HG02884 (cell line): ENCODE data around the gene PLP2.
A peak's percentile ranks its signal among the peaks of the same experiment; 100 is the strongest.

ENCODE experiments used
- ATAC-seq: cut with Tn5 transposase; IDR thresholded peaks from one replicate; pipeline ENCODE4 v1.9.1; 2021; ENCODE audit warnings: mild to moderate bottlenecking, moderate library complexity; ENCODE audit not compliant: unreplicated experiment

The PLP2 gene

DNA sequence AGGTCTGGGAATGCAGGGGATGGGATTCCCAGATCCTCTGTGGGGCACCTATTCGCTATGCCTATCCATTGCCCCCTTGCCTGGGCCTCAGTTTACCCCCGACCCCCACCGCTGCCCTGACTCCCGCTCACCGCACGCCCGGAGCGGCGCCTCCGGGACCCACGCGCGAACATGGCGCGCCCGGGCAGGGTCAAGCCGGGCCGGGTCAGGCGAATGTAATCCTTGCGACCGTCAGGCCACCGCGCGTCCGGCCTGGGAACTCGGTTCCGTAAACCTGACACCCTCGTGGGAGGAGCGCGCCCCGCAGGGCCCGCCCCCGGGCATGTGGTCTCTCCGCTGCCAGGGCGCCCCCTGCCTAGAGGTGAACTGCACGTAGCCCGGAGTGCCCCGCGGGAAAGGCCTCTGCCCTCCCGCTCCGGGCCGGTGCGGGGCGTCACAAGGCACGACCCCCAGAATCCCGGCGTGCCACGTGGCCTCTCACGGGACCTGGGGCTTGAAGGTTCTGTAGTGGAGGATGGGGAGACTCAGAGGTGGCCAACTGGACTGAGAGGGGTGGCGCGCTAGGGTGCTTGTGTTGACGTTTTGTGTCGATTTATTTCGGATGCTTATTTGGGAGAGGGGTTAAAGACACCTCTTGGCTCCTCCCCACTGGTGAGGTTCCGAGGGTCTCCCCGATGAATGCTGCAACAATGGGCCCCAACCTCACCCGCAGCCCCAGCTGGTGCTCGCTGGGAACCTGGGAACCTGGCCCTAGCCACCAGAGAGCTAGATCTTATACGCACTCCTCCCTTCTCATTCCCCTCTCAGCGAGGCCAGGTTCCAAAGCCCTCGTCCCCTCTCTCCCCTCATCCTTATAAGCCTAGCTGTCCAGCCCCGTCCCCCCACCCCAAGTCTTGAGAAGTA, 14.7 kb downstream of the PLP2 start, which contains the start of gene PRICKLE3:
Gene PRICKLE3 (minus strand): TSS at position 249 of the 903 bp plus-strand sequence. CDS start 76 bp downstream, at position 173.
- no peak for ATAC-seq

- no peak for ATAC-seq
These were observed 15.3 kb downstream of the PLP2 start for GRCh38 chrX:49187028-49187394.

- ATAC-seq, result no peak
These were observed 15.8 kb downstream of the PLP2 start for GRCh38 chrX:49187526-49187925.

DNA sequence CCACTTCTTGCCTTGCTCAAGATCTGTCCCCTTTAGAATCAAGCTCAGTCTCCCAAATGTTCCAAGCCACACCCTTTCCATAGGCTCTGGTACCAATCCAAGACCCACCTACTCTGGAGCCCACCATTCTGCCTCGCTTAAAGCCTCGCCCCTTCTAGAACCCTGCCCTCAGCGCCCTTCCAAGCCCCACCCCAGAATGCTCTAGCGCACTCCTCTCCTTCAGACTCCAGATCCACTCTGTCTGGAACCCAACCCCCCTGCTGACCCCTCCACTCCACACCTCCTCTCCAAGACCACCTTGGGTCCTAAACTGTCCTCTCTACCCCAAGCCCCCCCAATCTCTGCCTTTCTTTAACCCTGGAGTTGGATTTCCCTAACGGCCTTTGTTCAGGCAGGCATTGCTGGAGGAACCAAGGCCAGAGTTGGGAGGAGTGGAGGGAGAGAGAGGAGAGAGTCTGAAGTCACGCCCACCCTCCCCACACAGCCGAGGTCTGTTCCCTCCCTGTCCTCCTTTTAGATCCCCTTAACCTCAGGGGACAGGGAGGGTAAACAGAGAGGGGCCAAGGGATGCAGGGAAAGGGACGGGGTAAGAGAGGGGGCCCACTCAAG, 16.9 kb downstream of the PLP2 start:
- no peak for ATAC-seq

DNA sequence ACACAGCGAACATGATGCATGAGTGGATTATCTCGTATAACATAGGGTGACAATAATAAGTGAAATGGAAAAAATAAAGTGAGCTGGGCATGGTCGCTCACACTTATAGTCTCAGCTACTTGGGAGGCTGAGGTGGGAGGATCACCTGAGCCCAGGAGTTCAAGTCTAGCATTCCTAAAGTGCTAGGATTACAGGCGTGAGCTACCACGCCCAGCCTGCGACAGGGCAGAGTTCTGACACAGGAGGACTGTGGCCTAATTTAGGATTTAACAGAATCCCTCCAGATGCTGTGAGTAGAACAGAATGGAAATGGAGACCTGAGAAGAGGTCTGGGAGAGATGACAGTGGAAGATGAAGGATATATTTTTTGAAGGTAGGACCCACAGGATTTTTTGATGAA, 17.9 kb downstream of the PLP2 start:
- ATAC-seq, result no peak

GRCh38 chrX:49190821-49191573, 19.3 kb downstream of the PLP2 start:
- peak; percentile 90 for ATAC-seq

- ATAC-seq, result peak; percentile 4
These were observed 19.9 kb downstream of the PLP2 start for GRCh38 chrX:49191574-49192011.

- ATAC-seq, result no peak
These were observed 21.1 kb downstream of the PLP2 start for GRCh38 chrX:49192722-49193328.

DNA sequence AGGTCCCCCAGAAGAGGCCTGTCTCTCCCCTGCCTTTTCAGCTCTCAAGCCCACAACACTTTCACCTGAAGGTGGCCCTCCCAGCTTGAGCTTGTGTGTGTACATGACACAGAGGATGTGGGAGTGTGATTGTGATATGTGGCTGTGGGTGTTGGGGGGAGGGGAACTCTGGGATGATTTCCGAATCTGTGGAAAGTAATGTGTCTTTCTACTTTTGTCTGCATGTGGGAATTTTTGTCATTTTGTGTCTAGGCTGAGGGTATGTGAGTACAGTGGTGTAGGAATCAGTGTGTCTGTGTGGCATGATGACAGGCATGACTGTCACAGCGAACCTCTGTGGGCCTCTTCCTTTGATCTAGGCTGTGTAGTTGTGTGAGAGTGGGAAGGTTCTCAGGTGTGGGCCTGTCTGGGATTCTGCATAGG, 21.9 kb downstream of the PLP2 start:
- no peak for ATAC-seq

DNA sequence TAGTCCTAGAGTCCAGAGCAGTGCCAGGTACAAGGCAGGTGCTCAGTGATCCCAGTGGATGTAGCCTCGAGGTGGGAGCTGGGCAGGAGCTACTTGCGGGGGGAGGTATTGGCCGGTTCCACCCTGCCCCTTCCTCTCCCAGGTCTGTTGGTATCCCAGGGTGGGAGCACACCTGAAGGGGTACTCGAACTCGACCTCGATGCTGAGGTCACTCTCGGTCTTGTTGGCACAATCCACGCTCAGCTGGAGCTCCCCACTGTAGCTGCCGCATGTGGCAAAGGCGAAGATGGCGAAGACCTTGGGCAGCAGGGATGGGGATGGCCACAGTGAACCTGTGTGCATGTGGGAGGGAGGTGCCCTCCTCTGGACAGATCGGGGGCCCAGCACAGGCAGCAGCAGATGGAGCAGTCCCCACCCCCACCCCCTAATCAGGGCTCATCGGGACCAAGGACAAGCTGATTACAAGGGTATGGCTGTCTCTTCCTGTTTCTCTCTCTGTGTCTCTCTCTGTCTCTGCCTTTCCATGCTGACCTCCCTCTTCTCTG, 25.9 kb downstream of the PLP2 start:
- ATAC-seq, result no peak

GRCh38 chrX:49198540-49199314, 27.0 kb downstream of the PLP2 start:
- ATAC-seq, result no peak

GRCh38 chrX:49199315-49199595, 27.6 kb downstream of the PLP2 start:
- ATAC-seq, result no peak

DNA sequence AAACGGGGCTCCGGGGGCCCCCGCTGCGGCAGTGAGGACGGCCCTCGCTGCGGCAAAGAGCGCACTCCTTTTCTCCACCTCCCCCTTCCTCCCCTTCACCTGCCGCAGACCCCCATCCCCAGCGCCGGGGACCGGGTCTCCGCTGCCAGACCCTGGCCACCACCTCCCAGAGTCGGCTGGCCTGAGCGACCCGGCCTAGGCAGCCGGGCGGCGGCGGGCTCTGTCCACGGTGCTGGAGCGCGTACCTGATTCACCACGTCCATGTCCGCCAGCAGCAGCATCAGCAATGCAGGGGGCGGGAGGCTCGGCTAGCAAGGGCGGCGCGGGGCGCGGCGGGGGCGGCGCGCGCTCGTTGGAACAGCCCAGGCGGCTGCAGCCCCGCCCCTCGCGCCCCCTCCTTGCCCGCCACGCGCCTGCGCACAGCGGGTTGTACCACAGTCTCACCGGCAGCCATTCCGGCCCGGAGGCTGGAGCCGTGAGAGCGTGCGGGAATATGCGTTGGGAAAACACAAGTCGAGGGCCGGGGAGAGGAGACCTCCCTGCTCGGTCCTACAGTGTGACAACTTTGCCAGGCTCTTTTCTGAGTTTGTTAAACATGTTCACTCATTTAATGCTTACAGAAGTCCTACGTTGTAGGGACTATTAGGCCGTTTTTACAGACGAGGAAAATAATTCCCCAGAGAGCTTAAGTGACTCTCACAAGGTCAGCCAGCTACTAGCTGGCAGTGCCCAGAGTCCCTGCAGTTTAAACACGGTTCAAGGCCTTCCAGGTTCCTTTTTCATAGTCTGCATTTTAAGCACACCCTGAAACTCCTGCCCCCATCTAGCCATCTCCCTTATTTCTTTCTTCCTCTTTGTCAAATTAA, 28.4 kb downstream of the PLP2 start, which contains the start of gene SYP:
Gene SYP (minus strand): TSS at position 288 of the 866 bp plus-strand sequence. CDS start 7 bp downstream, at position 281.
- peak; percentile 88 for ATAC-seq

- ATAC-seq, result no peak
These were observed 30.3 kb downstream of the PLP2 start for GRCh38 chrX:49202022-49202421.

DNA sequence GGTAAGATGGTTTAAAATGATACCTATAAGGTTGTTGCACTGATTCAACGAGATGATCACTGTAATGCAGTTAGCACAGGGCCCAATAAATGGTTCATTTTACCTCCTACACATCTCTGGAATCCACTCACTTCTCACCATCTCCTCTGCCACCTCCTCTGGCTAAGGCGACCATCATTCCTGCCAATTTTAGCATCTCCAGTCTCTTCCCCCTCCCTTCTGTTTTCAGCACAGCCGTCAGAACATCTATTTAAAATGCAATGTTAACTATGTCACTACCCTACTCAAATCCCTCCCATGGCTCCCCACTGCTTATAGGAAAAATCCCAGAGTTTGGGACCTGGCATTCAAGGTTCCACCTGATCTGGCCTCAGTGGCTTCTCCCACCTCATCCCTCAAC, 31.8 kb downstream of the PLP2 start:
- ATAC-seq, result no peak

DNA sequence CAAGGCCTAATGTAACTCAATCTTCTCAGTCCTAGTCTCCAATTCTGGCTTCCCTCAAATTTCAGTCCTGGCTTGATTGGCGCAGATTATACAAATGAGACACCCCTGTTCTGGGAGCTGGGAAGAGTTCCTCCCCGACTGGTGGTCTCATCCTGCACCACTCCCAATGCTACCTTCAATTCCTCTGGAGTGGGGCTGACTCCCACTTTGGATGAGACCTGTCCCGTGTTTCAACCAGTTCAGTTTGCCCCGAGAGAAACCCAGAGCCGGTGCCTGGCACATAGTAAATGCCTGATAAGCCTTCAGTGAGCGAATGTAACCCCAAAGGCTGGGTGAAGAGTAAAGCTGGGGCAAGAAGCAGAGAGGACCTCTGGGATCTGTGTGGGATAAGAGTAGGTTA, 32.3 kb downstream of the PLP2 start:
- ATAC-seq, result no peak

DNA sequence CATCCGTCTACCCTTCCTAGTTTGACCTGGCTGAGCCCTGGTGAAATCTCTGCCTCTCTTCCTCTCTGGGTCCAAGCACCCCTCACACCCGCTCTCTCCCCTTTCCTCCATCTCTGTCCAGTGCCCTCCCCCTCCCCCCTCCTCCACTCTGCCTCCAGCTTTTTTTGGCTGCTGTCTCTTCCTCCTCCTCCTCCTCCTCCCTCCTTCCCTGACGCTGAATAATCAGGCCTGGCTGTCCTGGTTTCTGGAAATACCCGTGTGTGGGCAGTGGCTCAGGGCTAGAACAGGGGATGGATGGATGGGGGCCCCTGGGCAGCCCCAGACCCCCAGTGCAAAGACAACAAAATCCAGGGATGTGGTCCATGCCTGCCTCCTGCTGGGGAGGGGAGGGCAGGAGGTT, 33.0 kb downstream of the PLP2 start:
- ATAC-seq, result no peak

GRCh38 chrX:49205443-49205842, 33.7 kb downstream of the PLP2 start:
- no peak for ATAC-seq

DNA sequence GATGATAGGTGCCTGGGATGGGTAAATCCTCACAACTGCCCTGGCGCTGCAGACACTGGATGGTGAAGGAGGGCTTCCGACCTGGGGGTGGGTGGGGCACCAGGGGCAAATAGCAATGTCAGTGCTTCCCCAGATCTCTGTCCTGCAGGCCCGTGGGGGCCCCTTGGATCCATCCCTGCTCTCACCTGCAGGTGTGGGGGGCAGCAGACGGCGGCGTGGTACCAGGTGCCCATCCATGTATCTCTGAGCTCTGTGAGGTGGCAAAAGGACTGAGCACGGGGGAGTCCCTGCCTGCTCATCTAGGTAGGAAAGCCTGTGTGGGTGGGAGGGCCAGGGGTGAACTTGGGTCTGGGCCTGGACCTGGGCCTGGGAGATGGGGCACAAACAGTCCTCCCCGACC, 34.8 kb downstream of the PLP2 start:
- ATAC-seq, result no peak
